Trophoblast cell (in vitro differentiated cells and primary cell): ENCODE data around the gene ZBTB21.

Experiments used
- DNase-seq, 2 donors: peaks; one replicate each; pipeline ENCODE4 v3.0.0-alpha.2; 2016
- H2AFZ ChIP-seq: 2 replicates; pipeline ENCODE4 v1.6.1; 2013; ENCODE audit warnings: low read length, moderate library complexity, mild to moderate bottlenecking; ENCODE audit not compliant: insufficient read depth, poor library complexity
- H2AK5ac ChIP-seq: 2 replicates; pipeline ENCODE4 v1.6.1; 2013; ENCODE audit warnings: mild to moderate bottlenecking, low read length
- H2BK120ac ChIP-seq: 2 replicates; pipeline ENCODE4 v1.6.1; 2013; ENCODE audit warnings: low read length, mild to moderate bottlenecking, moderate library complexity; ENCODE audit not compliant: insufficient read depth, poor library complexity
- H2BK12ac ChIP-seq: 2 replicates; pipeline ENCODE4 v1.6.1; 2013; ENCODE audit warnings: mild to moderate bottlenecking, low read length, moderate library complexity
- H2BK5ac ChIP-seq: 2 replicates; pipeline ENCODE4 v1.6.1; 2013; ENCODE audit warnings: low read length, low read depth, moderate library complexity, mild to moderate bottlenecking; ENCODE audit not compliant: poor library complexity
- H3K14ac ChIP-seq: 2 replicates; pipeline ENCODE4 v1.6.1; 2013; ENCODE audit warnings: mild to moderate bottlenecking, low read length
- H3K18ac ChIP-seq: 2 replicates; pipeline ENCODE4 v1.6.1; 2013; ENCODE audit warnings: mild to moderate bottlenecking, low read length
- H3K23ac ChIP-seq: 2 replicates; pipeline ENCODE4 v1.6.1; 2013; ENCODE audit warnings: low read length
- H3K27ac ChIP-seq: 2 replicates; pipeline ENCODE4 v1.5.1; 2013; ENCODE audit warnings: low read depth, mild to moderate bottlenecking, inconsistent platforms, low read length, moderate library complexity
- H3K27me3 ChIP-seq: 2 replicates; pipeline ENCODE4 v1.6.1; 2013; ENCODE audit warnings: inconsistent platforms, mild to moderate bottlenecking, low read length, moderate library complexity; ENCODE audit not compliant: insufficient read depth
- H3K36me3 ChIP-seq, 2 experiments: 1 replicate in 1 of 2; 2 replicates in 1 of 2; pipeline ENCODE4 v1.6.1; 2013; ENCODE audit warnings: low read length in 2 of 2, mild to moderate bottlenecking in 2 of 2, moderate library complexity in 1 of 2; ENCODE audit not compliant: insufficient read depth in 2 of 2, control insufficient read depth in 1 of 2
- H3K4ac ChIP-seq: 2 replicates; pipeline ENCODE4 v1.6.1; 2013; ENCODE audit warnings: low read depth, mild to moderate bottlenecking, low read length, moderate library complexity
- H3K4me1 ChIP-seq, 2 experiments: 1 replicate in 1 of 2; 2 replicates in 1 of 2; pipeline ENCODE4 v1.6.1; 2013; ENCODE audit warnings: low read length in 2 of 2, mild to moderate bottlenecking in 2 of 2, moderate library complexity in 1 of 2; ENCODE audit not compliant: insufficient read depth in 2 of 2, control insufficient read depth in 1 of 2
- H3K4me2 ChIP-seq: 2 replicates; pipeline ENCODE4 v1.6.1; 2013; ENCODE audit warnings: inconsistent platforms, mild to moderate bottlenecking, low read length, moderate library complexity
- H3K4me3 ChIP-seq: 2 replicates; pipeline ENCODE4 v1.5.1; 2013; ENCODE audit warnings: mild to moderate bottlenecking, low read depth, low read length, inconsistent platforms
- H3K79me1 ChIP-seq: one replicate; pipeline ENCODE4 v1.6.1; 2013; ENCODE audit warnings: low read length
- H3K79me2 ChIP-seq: 2 replicates; pipeline ENCODE4 v1.6.1; 2013; ENCODE audit warnings: low read length, mild to moderate bottlenecking; ENCODE audit not compliant: control insufficient read depth, insufficient read depth, poor library complexity
- H3K9ac ChIP-seq: 2 replicates; pipeline ENCODE4 v1.6.1; 2013; ENCODE audit warnings: mild to moderate bottlenecking, low read length
- H3K9me3 ChIP-seq: 2 replicates; pipeline ENCODE4 v1.6.1; 2013; ENCODE audit warnings: low read depth, mild to moderate bottlenecking, control low read depth, inconsistent platforms, low read length; ENCODE audit not compliant: insufficient read depth
- H4K12ac ChIP-seq: 2 replicates; pipeline ENCODE4 v1.6.1; 2013; ENCODE audit warnings: low read depth, mild to moderate bottlenecking, low read length, moderate library complexity
- H4K8ac ChIP-seq: 2 replicates; pipeline ENCODE4 v1.6.1; 2013; ENCODE audit warnings: low read depth, mild to moderate bottlenecking, low read length, moderate library complexity
- H4K91ac ChIP-seq: one replicate; pipeline ENCODE4 v1.6.1; 2013; ENCODE audit warnings: low read depth, mild to moderate bottlenecking, low read length, moderate library complexity
- WGBS: extraction: QIAGEN DNeasy Blood & Tissue Kit; methylation state at CpG from one replicate; pipeline ENCODE4 v1.1.7; 2013; ENCODE audit warnings: missing lambda C conversion rate; ENCODE audit not compliant: insufficient read length, insufficient coverage; ENCODE audit errors: extremely low coverage; 5-methylcytosine and 5-hydroxymethylcytosine counted together

ZBTB21 gene

DNA sequence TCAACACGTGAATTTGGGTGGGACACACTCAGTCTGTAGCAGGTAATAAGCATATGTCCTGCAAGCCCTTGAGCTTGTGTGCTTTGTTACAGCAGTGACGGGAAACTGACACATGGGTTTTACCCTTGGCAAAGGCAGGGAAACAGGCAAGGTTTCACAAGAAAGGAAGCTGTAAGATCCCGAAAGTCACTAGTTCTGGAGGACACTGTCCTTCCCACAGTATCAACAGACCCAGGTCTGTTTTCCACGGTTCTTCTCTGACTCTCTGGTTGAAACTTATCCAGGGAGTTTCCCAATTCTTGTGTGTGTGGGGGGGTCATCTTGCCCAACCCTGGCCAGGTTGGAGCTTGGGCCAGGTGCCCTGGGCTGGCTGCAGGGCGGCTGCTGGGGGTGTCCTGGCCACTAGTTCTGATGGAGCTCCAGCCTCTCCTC is 29.3 kb upstream of the ZBTB21 start:
- no peaks in the 10 kb centered on the region for H3K79me1 ChIP-seq
- H3K4me1 ChIP-seq: peaks cover 0 to 8% of the 10 kb centered on the region in 2 experiments
- H3K14ac ChIP-seq: no peak overlapping the region
- no peak overlapping the region for H3K4me3 ChIP-seq
- H3K23ac ChIP-seq: no peak overlapping the region
- no CpG with 5 or more reads among the region's 5 CpGs for WGBS
- peaks cover 3% of the 10 kb centered on the region for H3K9me3 ChIP-seq
- peak in 1 of 2 donors; percentile 24 for DNase-seq
- H2AFZ ChIP-seq: no peak overlapping the region
- no peak overlapping the region for H2BK120ac ChIP-seq
- no peak overlapping the region for H2BK5ac ChIP-seq
- H4K8ac ChIP-seq: no peak overlapping the region
- H3K9ac ChIP-seq: no peak overlapping the region
- H3K4ac ChIP-seq: no peak overlapping the region
- no peaks in the 10 kb centered on the region for H3K36me3 ChIP-seq
- H4K91ac ChIP-seq: no peak overlapping the region
- no peak overlapping the region for H2BK12ac ChIP-seq
- H2AK5ac ChIP-seq: no peak overlapping the region
- H3K27me3 ChIP-seq: no peaks in the 10 kb centered on the region
- no peaks in the 10 kb centered on the region for H3K79me2 ChIP-seq
- no peak overlapping the region for H4K12ac ChIP-seq
- H3K27ac ChIP-seq: no peak overlapping the region
- H3K4me2 ChIP-seq: no peak overlapping the region
- no peak overlapping the region for H3K18ac ChIP-seq

DNA sequence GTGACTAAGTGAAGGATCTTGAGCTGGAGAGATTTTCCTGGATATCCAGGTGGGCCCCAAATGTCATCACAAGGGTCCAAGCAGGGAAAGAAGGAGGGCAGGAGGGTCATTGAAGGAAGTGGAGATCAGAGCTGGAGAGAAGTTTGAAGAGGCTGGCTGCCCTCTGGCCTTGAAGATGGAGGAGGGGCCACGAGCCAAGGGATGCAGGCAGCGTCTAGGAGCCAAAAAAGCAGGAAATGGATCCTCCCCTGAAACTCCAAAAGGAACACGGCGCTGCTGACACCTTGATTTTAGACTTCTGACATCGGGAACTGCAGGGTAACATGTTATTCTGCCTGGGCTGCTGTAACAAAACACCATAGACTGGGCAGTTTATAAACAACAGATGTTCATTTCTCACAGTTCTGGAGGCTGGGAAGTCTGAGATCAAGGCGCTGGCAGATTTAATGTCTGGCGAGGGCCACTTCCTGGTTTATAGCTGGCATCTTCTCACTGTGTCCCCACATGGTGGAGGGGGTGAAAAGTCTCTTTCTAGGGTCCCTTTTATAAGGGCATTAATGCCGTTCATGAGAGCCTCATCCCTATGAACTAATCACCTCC is 28.8 kb upstream of the ZBTB21 start:
- DNase-seq: no peak

DNA sequence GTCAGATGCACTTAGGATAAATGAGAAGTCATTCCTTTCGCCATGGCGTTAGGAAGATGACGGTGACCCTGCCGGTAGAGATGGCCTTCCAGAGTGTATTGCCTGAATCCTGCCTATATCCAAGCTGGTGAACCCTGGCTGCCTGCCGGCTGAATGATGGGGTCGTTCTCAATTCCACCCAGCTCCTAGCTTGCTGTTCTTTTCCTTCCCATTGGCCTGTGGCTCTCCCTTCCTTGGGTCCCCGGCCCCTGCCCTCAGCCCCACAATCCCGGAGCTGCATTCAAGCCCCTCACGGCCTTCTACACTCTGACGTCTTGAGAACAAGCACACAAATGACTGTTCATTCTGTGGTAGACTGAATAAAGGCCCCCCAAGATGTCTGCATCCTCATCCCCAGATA is 28.2 kb upstream of the ZBTB21 start:
- Histone ChIP-seq H4K8ac (no peak overlapping the region), H3K79me1 (no peaks in the 10 kb centered on the region), H3K9me3 (peaks cover 3% of the 10 kb centered on the region), H3K4me2 (no peak overlapping the region), H3K27ac (no peak overlapping the region), H4K91ac (no peak overlapping the region), H2BK120ac (no peak overlapping the region), H3K18ac (no peak overlapping the region), H2BK5ac (no peak overlapping the region), H3K4ac (no peak overlapping the region), H2AFZ (no peak overlapping the region), H3K36me3 (no peaks in the 10 kb centered on the region), H4K12ac (no peak overlapping the region), H3K4me1 (peaks cover 0 to 8% of the 10 kb centered on the region in 2 experiments), H3K27me3 (no peaks in the 10 kb centered on the region), H2BK12ac (no peak overlapping the region), H3K9ac (no peak overlapping the region), H2AK5ac (no peak overlapping the region), H3K23ac (no peak overlapping the region), H3K4me3 (no peak overlapping the region), H3K14ac (no peak overlapping the region), H3K79me2 (no peaks in the 10 kb centered on the region)
- no peak for DNase-seq
- WGBS: no CpG with 5 or more reads among the region's 10 CpGs

More for the DNA sequence above, 28.8 kb upstream of the ZBTB21 start:
- H2AK5ac ChIP-seq: no peak overlapping the region
- no peak overlapping the region for H3K4ac ChIP-seq
- no peaks in the 10 kb centered on the region for H3K27me3 ChIP-seq
- H3K36me3 ChIP-seq: no peaks in the 10 kb centered on the region
- H3K14ac ChIP-seq: no peak overlapping the region
- peaks cover 0 to 8% of the 10 kb centered on the region in 2 experiments for H3K4me1 ChIP-seq
- no peak overlapping the region for H3K4me3 ChIP-seq
- H3K18ac ChIP-seq: no peak overlapping the region
- no CpG with 5 or more reads among the region's 8 CpGs for WGBS
- H3K23ac ChIP-seq: no peak overlapping the region
- H3K79me2 ChIP-seq: no peaks in the 10 kb centered on the region
- no peak overlapping the region for H3K27ac ChIP-seq
- H4K12ac ChIP-seq: no peak overlapping the region
- H2BK120ac ChIP-seq: no peak overlapping the region
- no peak overlapping the region for H4K8ac ChIP-seq
- no peak overlapping the region for H2BK5ac ChIP-seq
- no peak overlapping the region for H3K4me2 ChIP-seq
- no peak overlapping the region for H4K91ac ChIP-seq
- H3K9ac ChIP-seq: no peak overlapping the region
- peaks cover 3% of the 10 kb centered on the region for H3K9me3 ChIP-seq
- no peak overlapping the region for H2BK12ac ChIP-seq
- no peaks in the 10 kb centered on the region for H3K79me1 ChIP-seq
- no peak overlapping the region for H2AFZ ChIP-seq

DNA sequence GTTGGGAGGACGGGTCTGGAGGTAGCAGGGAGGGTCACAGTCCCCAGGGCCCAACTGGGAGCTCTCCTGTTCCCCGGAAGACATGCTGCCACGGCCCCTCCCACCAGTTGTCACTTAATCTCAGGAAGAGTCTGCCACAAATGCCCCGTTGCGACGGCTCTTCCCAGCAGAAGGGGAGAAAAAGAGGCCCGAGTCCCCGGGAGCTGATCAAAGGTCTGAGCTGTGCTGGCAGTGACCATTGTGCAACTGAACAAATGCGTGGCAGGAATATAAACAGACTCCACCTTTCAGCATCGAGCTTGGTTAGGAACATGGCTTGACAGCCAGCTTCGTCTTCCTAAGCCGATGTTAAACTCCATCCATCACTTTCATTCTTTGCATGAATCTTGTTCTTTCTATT is 27.8 kb upstream of the ZBTB21 start:
- Histone ChIP-seq H3K4ac (no peak overlapping the region), H2AK5ac (no peak overlapping the region), H2BK5ac (no peak overlapping the region), H2BK120ac (no peak overlapping the region), H3K4me3 (no peak overlapping the region), H4K8ac (no peak overlapping the region), H2AFZ (no peak overlapping the region), H3K36me3 (no peaks in the 10 kb centered on the region), H3K27ac (no peak overlapping the region), H3K79me2 (no peaks in the 10 kb centered on the region), H4K12ac (no peak overlapping the region), H3K9ac (no peak overlapping the region), H3K79me1 (no peaks in the 10 kb centered on the region), H3K14ac (no peak overlapping the region), H3K18ac (no peak overlapping the region), H3K4me1 (peaks cover 0 to 8% of the 10 kb centered on the region in 2 experiments), H4K91ac (no peak overlapping the region), H3K4me2 (no peak overlapping the region), H3K9me3 (peaks cover 3% of the 10 kb centered on the region), H2BK12ac (no peak overlapping the region), H3K23ac (no peak overlapping the region), H3K27me3 (no peaks in the 10 kb centered on the region)
- no CpG with 5 or more reads among the region's 12 CpGs for WGBS
- DNase-seq: no peak
